ENCODE measurements around the gene CLTA.
"Not testable (repeated sequence)": the region's sequence is repeated elsewhere in the genome, so short reads cannot be mapped to it uniquely, and the experiment has no call there.

CLTA gene

GRCh38 chr9:36192196-36192595 is 1.5 kb downstream of the CLTA start:
- no peak for DNase-seq

GRCh38 chr9:36193023-36193422 is 2.3 kb downstream of the CLTA start:
- DNase-seq, result no peak

GRCh38 chr9:36194326-36195000 is 3.7 kb downstream of the CLTA start:
- peak; percentile 42 for DNase-seq

- no peak for DNase-seq
These were observed 14.3 kb downstream of the CLTA start for GRCh38 chr9:36204906-36205547.

GRCh38 chr9:36207016-36207415 is 16.3 kb downstream of the CLTA start:
- no peak for DNase-seq

- DNase-seq, result no peak
These were observed 16.9 kb downstream of the CLTA start for GRCh38 chr9:36207546-36208012.

GRCh38 chr9:36208521-36209253 is 18.0 kb downstream of the CLTA start:
- DNase-seq, result no peak

GRCh38 chr9:36210722-36211121 is 20.0 kb downstream of the CLTA start:
- no peak for DNase-seq

GRCh38 chr9:36211510-36211909 is 20.8 kb downstream of the CLTA start:
- no peak for DNase-seq

- DNase-seq, result no peak
These were observed 22.7 kb downstream of the CLTA start for GRCh38 chr9:36213387-36213786.

- no peak for DNase-seq
These were observed 23.3 kb downstream of the CLTA start for GRCh38 chr9:36213989-36214388.

GRCh38 chr9:36214571-36214970 is 23.9 kb downstream of the CLTA start:
- DNase-seq, result no peak

GRCh38 chr9:36217256-36217968 is 26.7 kb downstream of the CLTA start:
- no peak for DNase-seq

- DNase-seq, result no peak
These were observed 27.3 kb downstream of the CLTA start for GRCh38 chr9:36218011-36218410.

- DNase-seq, result no peak
These were observed 27.7 kb downstream of the CLTA start for GRCh38 chr9:36218411-36218901.

- no peak for DNase-seq
These were observed 30.9 kb downstream of the CLTA start for GRCh38 chr9:36221667-36222066.

GRCh38 chr9:36222449-36222848 is 31.7 kb downstream of the CLTA start:
- DNase-seq, result no peak

GRCh38 chr9:36237230-36237629 is 46.5 kb downstream of the CLTA start:
- no peak for DNase-seq

- not testable (repeated sequence) for DNase-seq
These were observed 48.5 kb downstream of the CLTA start for GRCh38 chr9:36239205-36239604.

- DNase-seq, result not testable (repeated sequence)
These were observed 49.0 kb downstream of the CLTA start for GRCh38 chr9:36239675-36240074.

GRCh38 chr9:36245906-36246305 is 55.2 kb downstream of the CLTA start:
- DNase-seq, result no peak

- no peak for DNase-seq
These were observed 56.6 kb downstream of the CLTA start for GRCh38 chr9:36247356-36247755.

GRCh38 chr9:36248061-36248460 is 57.3 kb downstream of the CLTA start:
- peak; percentile 5 for DNase-seq

Measured in NCI-H2029 treated with DMSO at 0.1 percent for 48 hours (cell line).